GM23338 (cell line): Measurements from ENCODE around the gene GLYATL3. TPM values are rescaled to one million over a fixed set of nuclear protein-coding genes. Genes with fewer than 3 reads are reported as not detected.

Experiments used
- ATAC-seq: fragments of 200-7000 bp; cut with Tn5 transposase; 3 replicates; pipeline ENCODE4 v1.9.1; 2020
- DNase-seq: peaks from one replicate; pipeline ENCODE4 v3.0.0-alpha.2; 2015; ENCODE audit warnings: low spot score
- H2AFZ ChIP-seq: fragments of 200-600 bp; sonication (generic); 2 replicates; pipeline ENCODE4 v1.8.0; 2016; ENCODE audit warnings: antibody characterized with exemption, mild to moderate bottlenecking, moderate library complexity
- H3F3A ChIP-seq: fragments of 200-600 bp; sonication (generic); replicated peaks from 2 replicates; pipeline ENCODE4 v1.8.0; 2017; ENCODE audit warnings: antibody characterized with exemption, mixed run types, low read depth
- H3K27ac ChIP-seq: fragments of 200-600 bp; sonication (generic); 2 replicates; pipeline ENCODE4 v1.6.1; 2016; ENCODE audit warnings: low read depth
- H3K27me3 ChIP-seq: fragments of 200-600 bp; sonication (generic); 2 replicates; pipeline ENCODE4 v1.8.0; 2016; ENCODE audit warnings: mild to moderate bottlenecking, mixed run types, moderate library complexity; ENCODE audit not compliant: insufficient read depth
- H3K36me3 ChIP-seq: fragments of 200-600 bp; sonication (generic); 2 replicates; pipeline ENCODE4 v1.8.0; 2016; ENCODE audit warnings: mild to moderate bottlenecking; ENCODE audit not compliant: insufficient read depth
- H3K4me1 ChIP-seq: fragments of 200-600 bp; sonication (generic); 2 replicates; pipeline ENCODE4 v1.8.0; 2016; ENCODE audit warnings: mild to moderate bottlenecking, moderate library complexity; ENCODE audit not compliant: insufficient read depth
- H3K4me2 ChIP-seq: fragments of 200-600 bp; sonication (generic); 2 replicates; pipeline ENCODE4 v1.7.1; 2017; ENCODE audit warnings: mixed run types
- H3K4me3 ChIP-seq: fragments of 200-600 bp; sonication (generic); 2 replicates; pipeline ENCODE4 v1.6.1; 2016; ENCODE audit warnings: mixed run types
- H3K79me2 ChIP-seq: fragments of 200-600 bp; sonication (generic); replicated peaks from 2 replicates; pipeline ENCODE4 v1.8.0; 2017; ENCODE audit warnings: mild to moderate bottlenecking; ENCODE audit not compliant: insufficient read depth
- H3K9me2 ChIP-seq: fragments of 200-600 bp; sonication (generic); 2 replicates; pipeline ENCODE4 v1.8.0; 2017; ENCODE audit not compliant: insufficient read depth
- H4K20me1 ChIP-seq: fragments of 200-600 bp; sonication (generic); replicated peaks from 2 replicates; pipeline ENCODE4 v1.8.0; 2017; ENCODE audit warnings: mild to moderate bottlenecking; ENCODE audit not compliant: insufficient read depth
- H3K27ac Mint-ChIP-seq: 2 replicates; pipeline ENCODE4 v1.8.0; 2020; ENCODE audit warnings: inconsistent platforms, mild to moderate bottlenecking, moderate library complexity, mixed read lengths
- H3K27me3 Mint-ChIP-seq: 3 replicates; pipeline ENCODE4 v1.8.0; 2022; ENCODE audit warnings: low read depth, mild to moderate bottlenecking, moderate library complexity, mixed read lengths, inconsistent platforms; ENCODE audit not compliant: insufficient read depth, poor library complexity
- H3K36me3 Mint-ChIP-seq: 3 replicates; pipeline ENCODE4 v1.8.0; 2021; ENCODE audit warnings: low read depth, mild to moderate bottlenecking, inconsistent platforms, moderate library complexity, mixed read lengths
- H3K4me1 Mint-ChIP-seq: 3 replicates; pipeline ENCODE4 v1.8.0; 2020; ENCODE audit warnings: mild to moderate bottlenecking, inconsistent platforms, mixed read lengths
- H3K4me3 Mint-ChIP-seq: 3 replicates; pipeline ENCODE4 v1.8.0; 2021; ENCODE audit warnings: moderate library complexity, mild to moderate bottlenecking, inconsistent platforms, mixed read lengths
- H3K9me3 Mint-ChIP-seq: 3 replicates; pipeline ENCODE4 v1.8.0; 2020; ENCODE audit warnings: moderate library complexity, mild to moderate bottlenecking, inconsistent platforms, mixed read lengths
- CREB1 ChIP-seq: fragments of 250-450 bp; sonication (Bioruptor Pico); IDR thresholded peaks from 2 replicates; pipeline ENCODE4 v1.5.0; 2020; ENCODE audit warnings: low read depth, mild to moderate bottlenecking, moderate library complexity
- ETS1 ChIP-seq: IDR thresholded peaks from 2 replicates; pipeline ENCODE4 v1.6.1; 2016; ENCODE audit warnings: antibody characterized with exemption
- EZH2 ChIP-seq: fragments of 200-600 bp; sonication (generic); IDR thresholded peaks from one replicate; pipeline ENCODE4 v1.8.0; 2017; ENCODE audit warnings: antibody characterized with exemption, mild to moderate bottlenecking, low read depth; ENCODE audit not compliant: unreplicated experiment
- NANOG ChIP-seq: IDR thresholded peaks from 2 replicates; pipeline ENCODE4 v1.6.1; 2016; ENCODE audit warnings: antibody characterized with exemption, borderline replicate concordance
- POLR2AphosphoS5 ChIP-seq: IDR thresholded peaks from 2 replicates; pipeline ENCODE4 v1.6.1; 2016; ENCODE audit warnings: antibody characterized with exemption, low read depth
- polyA plus RNA-seq: library from polyadenylated mRNA; unstranded; fragments of >200 nt; fragmentation: Nextera tagmentation; extraction: Ambion mirVana; gene quantifications from 2 replicates; pipeline ENCODE4 v1.2.1, GENCODE V29; 2016
- total RNA-seq: library from RNA; depleted of rRNA; stranded (reverse); fragments of >200 nt; shearing (Covaris generic); gene quantifications from 2 replicates; pipeline ENCODE4 v1.2.3, GENCODE V29; 2014
- TF ChIP-seq, protein P1 (sequence below): fragments of 250-450 bp; sonication (Bioruptor Pico); IDR thresholded peaks from 2 replicates; pipeline ENCODE4 v1.5.0; 2020; ENCODE audit warnings: mild to moderate bottlenecking, moderate library complexity

GLYATL3 gene
- total and polyA plus RNA-seq, 2 experiments from 2014 or later: not detected

DNA sequence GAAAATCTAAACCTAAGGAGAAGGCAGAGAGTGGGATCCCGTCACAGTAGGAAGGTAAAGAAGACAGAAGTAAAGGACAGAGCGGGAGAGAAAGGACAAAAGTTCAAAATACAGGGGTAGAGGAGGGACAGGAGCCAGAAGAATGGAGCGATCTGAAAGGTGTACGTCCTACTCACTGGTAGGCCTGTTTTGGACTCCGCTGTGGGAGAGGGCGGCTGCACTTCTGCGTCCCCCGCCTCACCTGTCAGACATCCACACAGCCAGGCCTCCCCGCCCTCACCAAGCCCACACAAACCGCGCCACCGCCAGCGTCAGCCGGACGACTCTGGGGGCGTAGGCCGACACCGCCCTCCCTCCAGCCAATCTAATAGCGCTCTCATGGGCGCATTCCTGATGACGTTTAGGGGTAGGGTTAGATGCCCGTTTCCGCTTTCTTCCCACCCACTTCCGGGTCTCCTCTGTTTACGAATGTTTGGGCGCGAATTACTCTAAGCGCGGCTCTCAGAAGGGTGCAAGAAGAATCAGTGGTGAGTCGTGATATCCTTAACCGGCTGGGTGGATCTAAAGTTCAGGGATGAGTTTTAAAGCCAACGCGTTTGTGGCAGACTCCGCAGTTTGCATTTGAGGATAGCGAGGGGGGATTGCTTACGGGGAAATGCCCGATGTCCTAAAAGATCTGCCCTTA, 36.7 kb upstream of the GLYATL3 start, which contains the start of the genes CENPQ and MMUT:
TSS of gene CENPQ (plus strand) at position 444 of the 685 bp plus-strand sequence. CDS start 6,807 bp downstream, outside the sequence.
TSS of gene MMUT (minus strand) at position 327 of the 685 bp plus-strand sequence. CDS start 3,787 bp downstream, outside the sequence.
- H3K4me3 ChIP-seq: peak within 1 kb of the TSS; percentile 66
- H3K4me2 ChIP-seq: peak within 1 kb of the TSS; percentile 92
- ATAC-seq: peak; percentile 100
- H3K9me2 ChIP-seq: no peaks in the 10 kb centered on the region
- Mint-ChIP-seq H3K36me3 (no peaks in the 10 kb centered on the region; the same call in 1 of the 3 replicates), H3K9me3 (peaks cover 3% of the 10 kb centered on the region; the same call in 1 of the 3 replicates), H3K27me3 (no peaks in the 10 kb centered on the region), H3K27ac (peak within 1 kb of the TSS; percentile 100), H3K4me1 (peaks cover 11% of the 10 kb centered on the region), H3K4me3 (peak within 1 kb of the TSS; percentile 100)
- peak; percentile 99 for DNase-seq
- no peaks in the 10 kb centered on the region for H3F3A ChIP-seq
- TF ChIP-seq NANOG (no peak), POLR2AphosphoS5 (peak; percentile 74; the same call in 1 of the 2 replicates), EZH2 (no peak), CREB1 (CRISPR knock-in tag) (peak; percentile 97), ETS1 (peak; percentile 77)
- TF ChIP-seq, protein P1, sequence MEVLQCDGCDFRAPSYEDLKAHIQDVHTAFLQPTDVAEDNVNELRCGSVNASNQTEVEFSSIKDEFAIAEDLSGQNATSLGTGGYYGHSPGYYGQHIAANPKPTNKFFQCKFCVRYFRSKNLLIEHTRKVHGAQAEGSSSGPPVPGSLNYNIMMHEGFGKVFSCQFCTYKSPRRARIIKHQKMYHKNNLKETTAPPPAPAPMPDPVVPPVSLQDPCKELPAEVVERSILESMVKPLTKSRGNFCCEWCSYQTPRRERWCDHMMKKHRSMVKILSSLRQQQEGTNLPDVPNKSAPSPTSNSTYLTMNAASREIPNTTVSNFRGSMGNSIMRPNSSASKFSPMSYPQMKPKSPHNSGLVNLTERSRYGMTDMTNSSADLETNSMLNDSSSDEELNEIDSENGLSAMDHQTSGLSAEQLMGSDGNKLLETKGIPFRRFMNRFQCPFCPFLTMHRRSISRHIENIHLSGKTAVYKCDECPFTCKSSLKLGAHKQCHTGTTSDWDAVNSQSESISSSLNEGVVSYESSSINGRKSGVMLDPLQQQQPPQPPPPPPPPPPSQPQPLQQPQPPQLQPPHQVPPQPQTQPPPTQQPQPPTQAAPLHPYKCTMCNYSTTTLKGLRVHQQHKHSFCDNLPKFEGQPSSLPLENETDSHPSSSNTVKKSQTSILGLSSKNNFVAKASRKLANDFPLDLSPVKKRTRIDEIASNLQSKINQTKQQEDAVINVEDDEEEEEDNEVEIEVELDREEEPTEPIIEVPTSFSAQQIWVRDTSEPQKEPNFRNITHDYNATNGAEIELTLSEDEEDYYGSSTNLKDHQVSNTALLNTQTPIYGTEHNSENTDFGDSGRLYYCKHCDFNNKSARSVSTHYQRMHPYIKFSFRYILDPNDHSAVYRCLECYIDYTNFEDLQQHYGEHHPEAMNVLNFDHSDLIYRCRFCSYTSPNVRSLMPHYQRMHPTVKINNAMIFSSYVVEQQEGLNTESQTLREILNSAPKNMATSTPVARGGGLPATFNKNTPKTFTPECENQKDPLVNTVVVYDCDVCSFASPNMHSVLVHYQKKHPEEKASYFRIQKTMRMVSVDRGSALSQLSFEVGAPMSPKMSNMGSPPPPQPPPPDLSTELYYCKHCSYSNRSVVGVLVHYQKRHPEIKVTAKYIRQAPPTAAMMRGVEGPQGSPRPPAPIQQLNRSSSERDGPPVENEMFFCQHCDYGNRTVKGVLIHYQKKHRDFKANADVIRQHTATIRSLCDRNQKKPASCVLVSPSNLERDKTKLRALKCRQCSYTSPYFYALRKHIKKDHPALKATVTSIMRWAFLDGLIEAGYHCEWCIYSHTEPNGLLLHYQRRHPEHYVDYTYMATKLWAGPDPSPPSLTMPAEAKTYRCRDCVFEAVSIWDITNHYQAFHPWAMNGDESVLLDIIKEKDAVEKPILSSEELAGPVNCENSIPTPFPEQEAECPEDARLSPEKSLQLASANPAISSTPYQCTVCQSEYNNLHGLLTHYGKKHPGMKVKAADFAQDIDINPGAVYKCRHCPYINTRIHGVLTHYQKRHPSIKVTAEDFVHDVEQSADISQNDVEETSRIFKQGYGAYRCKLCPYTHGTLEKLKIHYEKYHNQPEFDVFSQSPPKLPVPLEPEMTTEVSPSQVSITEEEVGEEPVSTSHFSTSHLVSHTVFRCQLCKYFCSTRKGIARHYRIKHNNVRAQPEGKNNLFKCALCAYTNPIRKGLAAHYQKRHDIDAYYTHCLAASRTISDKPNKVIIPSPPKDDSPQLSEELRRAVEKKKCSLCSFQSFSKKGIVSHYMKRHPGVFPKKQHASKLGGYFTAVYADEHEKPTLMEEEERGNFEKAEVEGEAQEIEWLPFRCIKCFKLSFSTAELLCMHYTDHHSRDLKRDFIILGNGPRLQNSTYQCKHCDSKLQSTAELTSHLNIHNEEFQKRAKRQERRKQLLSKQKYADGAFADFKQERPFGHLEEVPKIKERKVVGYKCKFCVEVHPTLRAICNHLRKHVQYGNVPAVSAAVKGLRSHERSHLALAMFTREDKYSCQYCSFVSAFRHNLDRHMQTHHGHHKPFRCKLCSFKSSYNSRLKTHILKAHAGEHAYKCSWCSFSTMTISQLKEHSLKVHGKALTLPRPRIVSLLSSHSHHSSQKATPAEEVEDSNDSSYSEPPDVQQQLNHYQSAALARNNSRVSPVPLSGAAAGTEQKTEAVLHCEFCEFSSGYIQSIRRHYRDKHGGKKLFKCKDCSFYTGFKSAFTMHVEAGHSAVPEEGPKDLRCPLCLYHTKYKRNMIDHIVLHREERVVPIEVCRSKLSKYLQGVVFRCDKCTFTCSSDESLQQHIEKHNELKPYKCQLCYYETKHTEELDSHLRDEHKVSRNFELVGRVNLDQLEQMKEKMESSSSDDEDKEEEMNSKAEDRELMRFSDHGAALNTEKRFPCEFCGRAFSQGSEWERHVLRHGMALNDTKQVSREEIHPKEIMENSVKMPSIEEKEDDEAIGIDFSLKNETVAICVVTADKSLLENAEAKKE (CRISPR knock-in tag): no peak
- no peaks in the 10 kb centered on the region for H3K36me3 ChIP-seq
- no peaks in the 10 kb centered on the region for H3K4me1 ChIP-seq
- no peaks in the 10 kb centered on the region for H3K27me3 ChIP-seq
- H2AFZ ChIP-seq: peak within 1 kb of the TSS; percentile 78
- H4K20me1 ChIP-seq: no peaks in the 10 kb centered on the region
- H3K27ac ChIP-seq: peak within 1 kb of the TSS; percentile 92
- H3K79me2 ChIP-seq: peaks cover 67% of the 10 kb centered on the region
